Stimulated activated CD8-positive, alpha-beta memory T cell treated with anti-CD3 and anti-CD28 coated beads, Interleukin-4, amount 100 ng/mL, for 4 hours (primary cell): ENCODE data around the gene SNRPA.
"Not testable (repeated sequence)": the region's sequence is repeated elsewhere in the genome, so short reads cannot be mapped to it uniquely, and the experiment has no call there.

ENCODE experiments used
- DNase-seq, 2 donors: peaks; one replicate each; pipeline ENCODE4 v3.0.0-alpha.2; 2020; ENCODE audit warnings: low read depth in 2 of 2, low spot score in 1 of 2

SNRPA gene

DNA sequence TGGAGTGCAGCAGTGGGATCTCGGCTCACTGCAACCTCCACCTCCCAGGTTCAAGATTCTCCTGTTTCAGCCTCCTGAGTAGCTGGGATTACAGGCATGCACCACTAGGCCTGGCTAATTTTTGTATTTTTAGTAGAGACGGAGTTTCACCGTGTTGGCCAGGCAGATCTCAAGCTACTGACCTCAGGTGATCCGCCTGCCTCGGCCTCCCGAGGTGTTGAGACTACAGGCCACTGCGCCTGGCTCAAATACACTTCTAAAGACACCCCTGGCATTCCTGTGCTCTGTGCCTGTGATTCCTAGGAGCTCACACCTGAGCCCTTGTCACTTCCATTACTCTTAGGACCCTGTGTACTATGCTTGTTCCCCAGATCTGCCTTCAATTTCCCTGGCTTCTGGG, 61.6 kb downstream of the SNRPA start:
- DNase-seq = not testable (repeated sequence)

DNA sequence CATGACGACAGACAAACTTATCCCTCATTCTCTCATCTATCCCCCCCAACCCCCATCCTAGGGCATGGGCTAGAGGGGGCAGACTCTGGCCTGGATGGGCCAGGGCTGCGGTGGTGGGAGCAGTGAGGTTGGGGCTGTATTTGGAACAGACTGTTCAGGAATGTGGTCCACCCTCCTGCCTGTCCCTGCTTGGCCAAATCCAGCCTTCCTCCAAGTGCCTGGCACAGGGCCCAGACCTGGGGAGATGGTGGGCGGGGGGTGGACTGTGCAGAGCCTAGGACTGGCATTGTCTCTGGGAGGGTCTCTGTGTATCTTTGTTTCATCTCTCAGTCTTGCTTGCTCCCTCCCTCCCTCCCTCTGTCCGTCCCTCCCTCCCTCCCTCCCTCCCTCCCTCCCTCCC, 62.2 kb downstream of the SNRPA start:
- no peak for DNase-seq
